Kidney epithelial cell (primary cell): ENCODE data around the gene LZTR1. TPM values are rescaled to one million over a fixed set of nuclear protein-coding genes. Genes with fewer than 3 reads are reported as not detected.
"Not testable (repeated sequence)": the region's sequence is repeated elsewhere in the genome, so short reads cannot be mapped to it uniquely, and the experiment has no call there.

Experiments
- DNase-seq: peaks from one replicate; pipeline ENCODE4 v3.0.0-alpha.2; 2010; ENCODE audit warnings: low read depth
- H3K27me3 ChIP-seq: 2 replicates; pipeline ENCODE4 v1.6.0; 2011; ENCODE audit warnings: low read length; ENCODE audit not compliant: control insufficient read depth, insufficient read depth
- H3K36me3 ChIP-seq: 2 replicates; pipeline ENCODE4 v1.5.1; 2011; ENCODE audit warnings: low read length; ENCODE audit not compliant: control insufficient read depth, insufficient read depth
- H3K4me3 ChIP-seq: 2 replicates; pipeline ENCODE4 v1.5.1; 2011; ENCODE audit warnings: low read depth, mild to moderate bottlenecking, control low read depth, low read length
- CTCF ChIP-seq: IDR thresholded peaks from 2 replicates; pipeline ENCODE4 v1.5.1; 2011; ENCODE audit warnings: mild to moderate bottlenecking, moderate library complexity, low read length, control low read depth, inconsistent platforms; ENCODE audit not compliant: insufficient read depth, poor library complexity, severe bottlenecking
- total RNA-seq: library from RNA; depleted of rRNA; stranded (reverse); fragments of >200 nt; gene quantifications from 2 replicates; pipeline ENCODE4 v1.2.3, GENCODE V29; 2015

LZTR1 gene
- total RNA-seq, 1 donor from 2014 or later: 45.2 TPM

- H3K27me3 ChIP-seq: no peaks in the 10 kb centered on the region
- no peak overlapping the region for H3K4me3 ChIP-seq
- peaks cover 1% of the 10 kb centered on the region for H3K36me3 ChIP-seq
- no peak for DNase-seq
- TF ChIP-seq CTCF: no peak
Measured at GRCh38 chr22:20940186-20940651, 41.9 kb upstream of the LZTR1 start.

DNA sequence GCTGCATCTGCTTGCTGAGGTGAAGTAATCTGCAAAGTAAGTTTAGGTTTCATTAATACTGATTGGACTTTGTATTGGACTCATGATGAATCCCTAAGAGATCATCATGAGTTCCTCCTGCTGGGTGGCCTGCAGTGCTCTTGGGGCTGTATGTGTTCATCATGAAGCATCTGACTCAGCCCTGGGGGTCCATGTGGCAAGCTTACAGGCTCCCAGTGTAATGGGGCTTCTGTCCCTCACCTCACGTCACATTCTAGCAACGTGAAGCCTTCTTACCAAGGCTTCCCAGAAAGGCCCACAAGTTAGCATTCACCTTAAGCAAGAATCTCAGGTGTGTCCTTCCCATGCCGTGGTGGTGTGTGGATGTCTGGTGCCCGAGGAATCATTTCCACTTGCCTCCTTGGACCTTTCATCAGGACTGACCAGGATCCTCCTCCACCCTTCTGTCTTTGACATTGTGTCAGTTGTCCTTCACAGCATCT is 41.2 kb upstream of the LZTR1 start:
- peaks cover 1% of the 10 kb centered on the region for H3K36me3 ChIP-seq
- DNase-seq: no peak
- no peak for TF ChIP-seq CTCF
- H3K27me3 ChIP-seq: no peaks in the 10 kb centered on the region
- H3K4me3 ChIP-seq: no peak overlapping the region

DNA sequence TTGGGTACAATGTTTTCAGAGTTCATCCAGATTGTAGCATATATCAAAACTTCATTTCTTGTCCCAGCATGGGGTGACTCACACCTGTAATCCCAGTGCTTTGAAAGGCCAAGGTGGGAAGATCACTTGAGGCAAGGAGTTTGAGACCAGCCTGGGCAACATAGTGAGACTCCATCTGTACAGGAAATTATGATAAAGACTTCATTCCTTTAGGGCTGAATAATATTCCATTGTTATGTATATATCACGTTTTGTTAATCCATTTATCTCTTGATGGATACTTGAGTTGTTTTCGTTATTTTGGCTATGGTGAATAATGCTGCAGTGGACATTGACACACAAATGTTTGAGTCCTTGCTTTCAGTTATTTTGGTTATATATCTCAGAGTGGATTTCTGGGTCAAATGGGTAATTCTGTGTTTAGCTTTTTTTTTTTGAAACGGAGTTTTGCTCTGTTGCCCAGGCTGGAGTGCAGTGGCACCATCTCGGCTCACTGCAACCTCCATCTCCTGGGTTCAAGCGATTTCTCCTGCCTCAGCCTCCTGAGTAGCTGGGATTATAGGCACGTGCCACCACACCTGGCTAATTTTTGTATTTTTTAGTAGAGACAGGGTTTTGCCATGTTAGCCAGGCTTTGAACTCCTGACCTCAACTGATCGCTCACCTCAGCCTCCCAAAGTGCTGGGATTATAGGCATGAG is 39.7 kb upstream of the LZTR1 start:
- not testable (repeated sequence) for H3K36me3 ChIP-seq, DNase-seq, H3K4me3 ChIP-seq, H3K27me3 ChIP-seq

GRCh38 chr22:20943104-20943933 is 38.8 kb upstream of the LZTR1 start:
- Histone ChIP-seq H3K36me3 (peaks cover under 1% of the 10 kb centered on the region), H3K4me3 (no peak overlapping the region), H3K27me3 (no peaks in the 10 kb centered on the region)
- TF ChIP-seq CTCF: no peak
- no peak for DNase-seq

GRCh38 chr22:20944042-20944441 is 38.1 kb upstream of the LZTR1 start:
- no peak for TF ChIP-seq CTCF
- no peak for DNase-seq
- H3K36me3 ChIP-seq: no peaks in the 10 kb centered on the region

GRCh38 chr22:20945578-20945934 is 36.5 kb upstream of the LZTR1 start:
- Histone ChIP-seq H3K4me3 (no peak overlapping the region), H3K27me3 (no peaks in the 10 kb centered on the region), H3K36me3 (peaks cover 1% of the 10 kb centered on the region)
- DNase-seq: no peak
- TF ChIP-seq CTCF: no peak

More at GRCh38 chr22:20944042-20944441, 38.1 kb upstream of the LZTR1 start:
- Histone ChIP-seq H3K27me3 (no peaks in the 10 kb centered on the region), H3K4me3 (no peak overlapping the region)
